Measurements from ENCODE around the gene ZNF683. TPM values are rescaled to one million over a fixed set of nuclear protein-coding genes. Genes with fewer than 3 reads are reported as not detected.

ZNF683 gene
- total and polyA plus RNA-seq, 10 of the 15 experiments (the other 5 are each of a cell fraction or from before 2014, with no cell fraction given), result not detected

- H3K27ac ChIP-seq (ENCODE audit: control insufficient read depth, insufficient read depth), result no peak overlapping the region
- ChIA-PET POLR2A (interaction anchor here (0.6 to 0.7 kb wide), 2 partner anchors 15 to 64 kb away, joined by 4 to 6 read pairs; no protein-coding TSS in a partner anchor), RAD21 (ENCODE audit: unreplicated experiment) (no interaction called here), CTCF (interaction anchor here (1.0 to 3.4 kb wide), 2 partner anchors 31 to 67 kb away, joined by 4 to 13 read pairs; partner anchors contain the start of gene CD52), SMC1A (ENCODE audit: uncharacterized antibody, unreplicated experiment) (no interaction called here)
- no peaks in the 10 kb centered on the region for H3K9me3 ChIP-seq (replicated peaks; ENCODE audit: control insufficient read depth, insufficient read depth, low read length)
- DNase-seq (ENCODE audit: low read depth, low spot score) (no peak), FAIRE-seq (no peak), ATAC-seq (no peak)
- no peaks in the 10 kb centered on the region for H3K79me2 ChIP-seq (ENCODE audit: control insufficient read depth, insufficient read depth, low read length)
- H3K27me3 ChIP-seq (replicated peaks in 1 of 2; ENCODE audit: control insufficient read depth in 2 of 2, insufficient read depth in 2 of 2, low read length in 1 of 2), result no peaks in the 10 kb centered on the region; a peak in 1 of 4 replicates
- H3K4me2 ChIP-seq (ENCODE audit: control insufficient read depth, insufficient read depth), result no peak overlapping the region
- H4K20me1 ChIP-seq (ENCODE audit: control insufficient read depth, insufficient read depth), result no peaks in the 10 kb centered on the region
- H3K4me1 ChIP-seq (ENCODE audit: control insufficient read depth, insufficient read depth, low read length), result no peaks in the 10 kb centered on the region
- intact Hi-C loops (cut with micrococcal nuclease; ENCODE audit: unreplicated experiment) (no loop called here), in situ Hi-C loops (cut with MboI) (no loop called here)
- H3K4me3 ChIP-seq, result no peak overlapping the region
- H3K36me3 ChIP-seq (ENCODE audit: control insufficient read depth in 2 of 2, insufficient read depth in 2 of 2, low read length in 1 of 2), result no peaks in the 10 kb centered on the region
- TF ChIP-seq POLR2AphosphoS2 (IDR thresholded peaks at IDR 0.05; ENCODE audit: low read depth, low read length) (no peak), ZBTB4 (CRISPR knock-in tag; IDR thresholded peaks at IDR 0.05) (no peak), TCF12 (IDR thresholded peaks at IDR 0.05; ENCODE audit: low read depth, low read length) (no peak), SUPT20H (IDR thresholded peaks at IDR 0.05; ENCODE audit: borderline replicate concordance, control insufficient read depth, low read depth, low read length) (no peak), ZNF217 (IDR thresholded peaks at IDR 0.05) (no peak), BCLAF1 (IDR thresholded peaks at IDR 0.05) (no peak), IRF4 (IDR thresholded peaks at IDR 0.05; ENCODE audit: low read depth, low read length) (no peak), CBX5 (IDR thresholded peaks at IDR 0.05; ENCODE audit: low read depth) (no peak), RFX5 (IDR thresholded peaks at IDR 0.05; ENCODE audit: low read depth, low read length) (no peak), ZNF622 (IDR thresholded peaks at IDR 0.05) (no peak), MYC (IDR thresholded peaks at IDR 0.05; ENCODE audit: insufficient read depth, insufficient read length, insufficient replicate concordance, low read length, severe bottlenecking) (no peak), KLF5 (IDR thresholded peaks at IDR 0.05; ENCODE audit: partially characterized antibody) (no peak), POLR2A (IDR thresholded peaks at IDR 0.05; ENCODE audit: low read depth, low read length) (no peak), RB1 (IDR thresholded peaks at IDR 0.05; ENCODE audit: borderline replicate concordance) (no peak), CTCF (IDR thresholded peaks at IDR 0.05 in 2 of 3, conservative IDR thresholded peaks at IDR 0.05 in 1 of 3; ENCODE audit: control insufficient read depth in 2 of 3, extremely low read depth in 1 of 3, insufficient read depth in 1 of 3, low read depth in 3 of 3, low read length in 3 of 3) (no peak), FOXK2 (IDR thresholded peaks at IDR 0.05) (no peak)
- H3K9ac ChIP-seq (ENCODE audit: control insufficient read depth, insufficient read depth, low read length), result no peak overlapping the region
- H2AFZ ChIP-seq (ENCODE audit: control insufficient read depth, low read depth, low read length), result no peak overlapping the region
- BruUV-seq (replicated peaks), result no TSS peak
- WGBS (ENCODE audit: insufficient coverage, insufficient replicate concordance, low lambda C conversion rate, missing lambda C conversion rate), result 40% methylated on average over 7 of the region's 7 CpGs
Observed at GRCh38 chr1:26349188-26349876, 23.2 kb downstream of the ZNF683 start.
